GM18498 (cell line): Measurements from ENCODE around the gene TMEM158.

Experiments
- ATAC-seq: cut with Tn5 transposase; IDR thresholded peaks from one replicate; pipeline ENCODE4 v1.9.1; 2021; ENCODE audit warnings: mild to moderate bottlenecking, moderate library complexity; ENCODE audit not compliant: unreplicated experiment

Gene TMEM158

DNA sequence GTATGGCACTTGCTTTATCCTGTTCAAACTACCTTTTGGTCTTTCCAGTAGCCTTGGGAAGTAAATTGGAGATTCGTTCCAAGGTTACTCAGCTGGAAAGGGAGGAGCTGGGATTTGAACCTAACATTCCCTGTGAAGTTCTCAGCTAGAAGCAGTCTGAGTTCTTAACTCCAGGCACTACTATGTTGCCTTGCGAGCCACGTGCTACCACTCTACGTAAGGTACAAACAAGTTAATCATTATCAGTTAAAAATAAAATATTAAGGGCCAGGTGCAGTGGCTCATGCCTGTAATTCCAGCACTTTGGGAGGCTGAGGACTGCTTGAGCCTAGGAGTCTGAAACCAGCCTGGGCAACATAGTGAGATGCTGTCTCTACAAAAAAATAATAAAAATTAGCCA is 49.2 kb downstream of the TMEM158 start:
- no peak for ATAC-seq
